ENCODE results near the gene LYPLAL1. TPM values are rescaled to one million over a fixed set of nuclear protein-coding genes. Genes with fewer than 3 reads are reported as not detected.

The LYPLAL1 gene
- total RNA-seq (10 to 100 TPM in 1 of 2 donors, 1 to 10 TPM in 1; 7.9 to 16.0 TPM), total RNA-seq (8.5 to 12.7 reads per million in 2 donors)

- peak within 1 kb of the TSS; percentile 99 for H3K4me3 Mint-ChIP-seq
- H3K4me1 Mint-ChIP-seq, result peaks cover 33% of the 10 kb centered on the region
- no peaks in the 10 kb centered on the region for H3K27me3 Mint-ChIP-seq
- peaks cover 14% of the 10 kb centered on the region for H3K36me3 Mint-ChIP-seq (ENCODE audit: low read depth)
- H3K27ac Mint-ChIP-seq, result peak within 1 kb of the TSS; percentile 99
- ATAC-seq (peak; percentile 93), DNase-seq (peak; percentile 81 to 83 (median 82))
- no peaks in the 10 kb centered on the region for H3K9me3 ChIP-seq (ENCODE audit: control insufficient read depth, low read length, poor library complexity, severe bottlenecking)
Measured at GRCh38 chr1:219173758-219174459, at the start of gene LYPLAL1. TSS of gene LYPLAL1 (plus strand) at chr1:219173878. CDS start at chr1:219173891, 13 bp downstream.

- Mint-ChIP-seq H3K27ac (no peak overlapping the region), H3K4me3 (no peak overlapping the region), H3K4me1 (no peaks in the 10 kb centered on the region), H3K27me3 (peaks cover 20% of the 10 kb centered on the region), H3K36me3 (ENCODE audit: low read depth) (no peaks in the 10 kb centered on the region)
- ATAC-seq, result no peak
- DNase-seq, result no peak
- H3K9me3 ChIP-seq (ENCODE audit: control insufficient read depth, low read length, poor library complexity, severe bottlenecking), result no peaks in the 10 kb centered on the region
Measured at GRCh38 chr1:219124163-219124562, 49.5 kb upstream of the LYPLAL1 start.

- no peak for DNase-seq
- Mint-ChIP-seq H3K4me3 (no peak overlapping the region), H3K27ac (no peak overlapping the region), H3K27me3 (peaks cover 20% of the 10 kb centered on the region), H3K36me3 (ENCODE audit: low read depth) (no peaks in the 10 kb centered on the region), H3K4me1 (no peaks in the 10 kb centered on the region)
- no peaks in the 10 kb centered on the region for H3K9me3 ChIP-seq (ENCODE audit: control insufficient read depth, low read length, poor library complexity, severe bottlenecking)
- ATAC-seq, result no peak
Measured at GRCh38 chr1:219125342-219125741, 48.3 kb upstream of the LYPLAL1 start.

GRCh38 chr1:219126377-219126776, 47.3 kb upstream of the LYPLAL1 start:
- H3K9me3 ChIP-seq (ENCODE audit: control insufficient read depth, low read length, poor library complexity, severe bottlenecking), result no peaks in the 10 kb centered on the region
- Mint-ChIP-seq H3K36me3 (ENCODE audit: low read depth) (no peaks in the 10 kb centered on the region), H3K27ac (no peak overlapping the region), H3K4me1 (no peaks in the 10 kb centered on the region), H3K27me3 (peaks cover 20% of the 10 kb centered on the region), H3K4me3 (no peak overlapping the region)
- no peak for DNase-seq
- no peak for ATAC-seq

GRCh38 chr1:219128957-219129356, 44.7 kb upstream of the LYPLAL1 start:
- no peak overlapping the region for H3K4me3 Mint-ChIP-seq
- no peak overlapping the region for H3K27ac Mint-ChIP-seq
- ATAC-seq, result no peak
- H3K4me1 Mint-ChIP-seq, result no peaks in the 10 kb centered on the region
- peaks cover 12% of the 10 kb centered on the region for H3K27me3 Mint-ChIP-seq
- no peak for DNase-seq
- no peaks in the 10 kb centered on the region for H3K36me3 Mint-ChIP-seq (ENCODE audit: low read depth)
- no peaks in the 10 kb centered on the region for H3K9me3 ChIP-seq (ENCODE audit: control insufficient read depth, low read length, poor library complexity, severe bottlenecking)

GRCh38 chr1:219130366-219130935, 43.2 kb upstream of the LYPLAL1 start:
- Mint-ChIP-seq H3K27ac (no peak overlapping the region), H3K27me3 (peaks cover 11% of the 10 kb centered on the region), H3K4me1 (no peaks in the 10 kb centered on the region), H3K4me3 (no peak overlapping the region), H3K36me3 (ENCODE audit: low read depth) (no peaks in the 10 kb centered on the region)
- H3K9me3 ChIP-seq (ENCODE audit: control insufficient read depth, low read length, poor library complexity, severe bottlenecking), result no peaks in the 10 kb centered on the region
- no peak for ATAC-seq
- no peak for DNase-seq

GRCh38 chr1:219132939-219133338, 40.7 kb upstream of the LYPLAL1 start:
- Mint-ChIP-seq H3K4me3 (no peak overlapping the region), H3K27ac (no peak overlapping the region), H3K36me3 (ENCODE audit: low read depth) (no peaks in the 10 kb centered on the region), H3K4me1 (no peaks in the 10 kb centered on the region), H3K27me3 (no peaks in the 10 kb centered on the region)
- no peak for DNase-seq
- no peaks in the 10 kb centered on the region for H3K9me3 ChIP-seq (ENCODE audit: control insufficient read depth, low read length, poor library complexity, severe bottlenecking)
- no peak for ATAC-seq

GRCh38 chr1:219138747-219139146, 34.9 kb upstream of the LYPLAL1 start:
- Mint-ChIP-seq H3K27me3 (peaks cover 7% of the 10 kb centered on the region), H3K4me3 (no peak overlapping the region), H3K4me1 (no peaks in the 10 kb centered on the region), H3K27ac (no peak overlapping the region), H3K36me3 (ENCODE audit: low read depth) (no peaks in the 10 kb centered on the region)
- DNase-seq (no peak), ATAC-seq (no peak)
- H3K9me3 ChIP-seq (ENCODE audit: control insufficient read depth, low read length, poor library complexity, severe bottlenecking), result no peaks in the 10 kb centered on the region

GRCh38 chr1:219140303-219140877, 33.3 kb upstream of the LYPLAL1 start:
- peaks cover 11% of the 10 kb centered on the region for H3K27me3 Mint-ChIP-seq
- ATAC-seq, result no peak
- no peaks in the 10 kb centered on the region for H3K36me3 Mint-ChIP-seq (ENCODE audit: low read depth)
- H3K4me1 Mint-ChIP-seq, result no peaks in the 10 kb centered on the region
- no peak overlapping the region for H3K27ac Mint-ChIP-seq
- no peak overlapping the region for H3K4me3 Mint-ChIP-seq
- no peak for DNase-seq
- H3K9me3 ChIP-seq (ENCODE audit: control insufficient read depth, low read length, poor library complexity, severe bottlenecking), result no peaks in the 10 kb centered on the region

- no peaks in the 10 kb centered on the region for H3K9me3 ChIP-seq (ENCODE audit: control insufficient read depth, low read length, poor library complexity, severe bottlenecking)
- H3K4me3 Mint-ChIP-seq, result no peak overlapping the region
- no peak for ATAC-seq
- H3K4me1 Mint-ChIP-seq, result no peaks in the 10 kb centered on the region
- H3K27ac Mint-ChIP-seq, result no peak overlapping the region
- H3K27me3 Mint-ChIP-seq, result peaks cover 17% of the 10 kb centered on the region
- no peaks in the 10 kb centered on the region for H3K36me3 Mint-ChIP-seq (ENCODE audit: low read depth)
- no peak for DNase-seq
Measured at GRCh38 chr1:219143735-219144134, 29.9 kb upstream of the LYPLAL1 start.

GRCh38 chr1:219144658-219145315, 28.9 kb upstream of the LYPLAL1 start:
- no peaks in the 10 kb centered on the region for H3K9me3 ChIP-seq (ENCODE audit: control insufficient read depth, low read length, poor library complexity, severe bottlenecking)
- Mint-ChIP-seq H3K4me1 (no peaks in the 10 kb centered on the region), H3K27me3 (peaks cover 17% of the 10 kb centered on the region), H3K27ac (no peak overlapping the region), H3K4me3 (no peak overlapping the region), H3K36me3 (ENCODE audit: low read depth) (no peaks in the 10 kb centered on the region)
- no peak for DNase-seq
- no peak for ATAC-seq

- ATAC-seq, result no peak
- no peaks in the 10 kb centered on the region for H3K9me3 ChIP-seq (ENCODE audit: control insufficient read depth, low read length, poor library complexity, severe bottlenecking)
- Mint-ChIP-seq H3K4me1 (no peaks in the 10 kb centered on the region), H3K27me3 (peaks cover 25% of the 10 kb centered on the region), H3K27ac (no peak overlapping the region), H3K4me3 (no peak overlapping the region), H3K36me3 (ENCODE audit: low read depth) (no peaks in the 10 kb centered on the region)
- no peak for DNase-seq
Measured at GRCh38 chr1:219147571-219148019, 26.1 kb upstream of the LYPLAL1 start.

- H3K36me3 Mint-ChIP-seq (ENCODE audit: low read depth), result no peaks in the 10 kb centered on the region
- H3K27ac Mint-ChIP-seq, result no peak overlapping the region
- H3K4me1 Mint-ChIP-seq, result peaks cover 2% of the 10 kb centered on the region
- no peaks in the 10 kb centered on the region for H3K9me3 ChIP-seq (ENCODE audit: control insufficient read depth, low read length, poor library complexity, severe bottlenecking)
- peaks cover 21% of the 10 kb centered on the region for H3K27me3 Mint-ChIP-seq
- no peak overlapping the region for H3K4me3 Mint-ChIP-seq
- DNase-seq (no peak), ATAC-seq (no peak)
Measured at GRCh38 chr1:219149009-219149577, 24.6 kb upstream of the LYPLAL1 start.
